Ascending aorta (tissue), 2 donors: ENCODE data around the gene RELL2. TPM values are rescaled to one million over a fixed set of nuclear protein-coding genes. Genes with fewer than 3 reads are reported as not detected.

Experiments used
- DNase-seq, 2 donors: peaks; one replicate each; pipeline ENCODE4 v3.0.0-alpha.2; 2019; ENCODE audit warnings: low spot score in 2 of 2
- H3K27ac ChIP-seq, 2 donors: fragments of 200-600 bp; sonication (generic); one replicate each; pipeline ENCODE4 v1.5.1; 2016 to 2017; ENCODE audit warnings: mild to moderate bottlenecking in 1 of 2
- H3K27me3 ChIP-seq: fragments of 200-600 bp; sonication (generic); one replicate; pipeline ENCODE4 v1.5.1; 2017
- H3K36me3 ChIP-seq, 2 donors: fragments of 200-600 bp; sonication (generic); one replicate each; pipeline ENCODE4 v1.5.1; 2016
- H3K4me1 ChIP-seq, 2 donors: fragments of 200-600 bp; sonication (generic); one replicate each; pipeline ENCODE4 v1.5.1; 2016 to 2017; ENCODE audit warnings: mild to moderate bottlenecking in 1 of 2
- H3K4me3 ChIP-seq, 2 donors: fragments of 200-600 bp; sonication (generic); one replicate each; pipeline ENCODE4 v1.5.1; 2016 to 2017; ENCODE audit warnings: mild to moderate bottlenecking in 1 of 2
- H3K9me3 ChIP-seq, 2 donors: fragments of 200-600 bp; sonication (generic); one replicate each; pipeline ENCODE4 v1.5.1; 2016
- intact Hi-C: fragments of 100-400 bp; cut with DNase I; formaldehyde crosslinking; loops from one replicate; pipeline ENCODE4 v1.15.1; 2023
- total RNA-seq: library from RNA; depleted of rRNA; stranded (reverse); fragments of >200 nt; gene quantifications from one replicate; pipeline ENCODE4 v1.1.0, GENCODE V29; 2016
- TF ChIP-seq, protein P1 (sequence below), 3 experiments: fragments of 200-600 bp in 2 of 3; fragments of 450-650 bp in 1 of 3; sonication (generic) in 2 of 3; IDR thresholded peaks; one replicate each; pipeline ENCODE4 v1.5.1; 2016 to 2019; ENCODE audit warnings: antibody characterized with exemption in 3 of 3, mild to moderate bottlenecking in 1 of 3, moderate library complexity in 1 of 3

RELL2 gene
- total RNA-seq, 1 donor from 2014 or later = 1.4 TPM

DNA sequence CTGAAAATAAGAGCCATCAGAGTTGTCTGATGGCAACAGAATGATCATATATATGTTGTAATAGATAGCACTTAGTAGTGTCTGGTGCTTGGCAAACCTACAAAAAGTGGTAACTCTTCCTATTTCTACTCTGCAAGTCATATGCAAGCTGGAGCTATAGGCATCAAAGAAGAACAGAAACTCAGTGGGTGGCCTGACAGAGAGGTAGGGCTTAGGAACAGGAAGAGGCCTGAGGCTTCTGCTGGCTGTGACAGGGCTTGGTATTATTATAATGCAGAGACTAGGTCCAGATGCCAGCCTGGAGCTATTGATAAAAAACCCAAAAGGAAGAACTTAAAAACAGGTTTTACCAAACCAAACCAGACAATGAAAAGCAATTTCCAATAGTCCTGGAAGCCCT is 13.6 kb upstream of the RELL2 start:
- Histone ChIP-seq H3K36me3 (peaks cover 61 to 75% of the 10 kb centered on the region in 2 donors), H3K4me1 (peaks cover 0 to 4% of the 10 kb centered on the region in 2 donors), H3K4me3 (no peak overlapping the region), H3K27ac (no peak overlapping the region), H3K9me3 (no peaks in the 10 kb centered on the region), H3K27me3 (no peaks in the 10 kb centered on the region)
- DNase-seq = no peak
- intact Hi-C loops = no loop called here
- TF ChIP-seq, protein P1, sequence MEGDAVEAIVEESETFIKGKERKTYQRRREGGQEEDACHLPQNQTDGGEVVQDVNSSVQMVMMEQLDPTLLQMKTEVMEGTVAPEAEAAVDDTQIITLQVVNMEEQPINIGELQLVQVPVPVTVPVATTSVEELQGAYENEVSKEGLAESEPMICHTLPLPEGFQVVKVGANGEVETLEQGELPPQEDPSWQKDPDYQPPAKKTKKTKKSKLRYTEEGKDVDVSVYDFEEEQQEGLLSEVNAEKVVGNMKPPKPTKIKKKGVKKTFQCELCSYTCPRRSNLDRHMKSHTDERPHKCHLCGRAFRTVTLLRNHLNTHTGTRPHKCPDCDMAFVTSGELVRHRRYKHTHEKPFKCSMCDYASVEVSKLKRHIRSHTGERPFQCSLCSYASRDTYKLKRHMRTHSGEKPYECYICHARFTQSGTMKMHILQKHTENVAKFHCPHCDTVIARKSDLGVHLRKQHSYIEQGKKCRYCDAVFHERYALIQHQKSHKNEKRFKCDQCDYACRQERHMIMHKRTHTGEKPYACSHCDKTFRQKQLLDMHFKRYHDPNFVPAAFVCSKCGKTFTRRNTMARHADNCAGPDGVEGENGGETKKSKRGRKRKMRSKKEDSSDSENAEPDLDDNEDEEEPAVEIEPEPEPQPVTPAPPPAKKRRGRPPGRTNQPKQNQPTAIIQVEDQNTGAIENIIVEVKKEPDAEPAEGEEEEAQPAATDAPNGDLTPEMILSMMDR (IDR thresholded peaks at IDR 0.05) = no peak

DNA sequence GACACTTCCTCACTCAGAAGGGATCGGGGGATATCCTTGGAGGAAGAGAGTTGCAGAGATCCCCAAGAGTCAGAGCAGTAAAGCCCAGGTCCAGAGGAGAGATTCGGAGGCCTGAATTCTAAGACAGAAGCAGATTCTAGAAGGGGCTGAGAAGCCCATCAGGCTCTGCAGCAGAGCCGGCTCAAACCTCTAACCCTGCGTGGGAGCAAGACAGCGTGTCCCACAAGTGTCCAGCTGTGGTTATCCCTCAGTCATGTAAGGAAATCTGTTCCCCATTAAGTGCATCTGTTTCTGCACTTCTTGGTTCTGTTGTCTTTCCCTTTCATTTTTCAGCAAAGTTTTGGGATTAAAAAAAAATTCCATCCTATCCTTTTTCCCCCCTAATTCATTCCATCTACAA is 13.2 kb upstream of the RELL2 start:
- Histone ChIP-seq H3K27me3 (no peaks in the 10 kb centered on the region), H3K4me3 (no peak overlapping the region), H3K36me3 (peaks cover 65 to 79% of the 10 kb centered on the region in 2 donors), H3K27ac (no peak overlapping the region), H3K4me1 (peaks cover 0 to 4% of the 10 kb centered on the region in 2 donors), H3K9me3 (no peaks in the 10 kb centered on the region)
- TF ChIP-seq, protein P1 (IDR thresholded peaks at IDR 0.05) = no peak
- intact Hi-C loops = no loop called here
- DNase-seq = no peak

DNA sequence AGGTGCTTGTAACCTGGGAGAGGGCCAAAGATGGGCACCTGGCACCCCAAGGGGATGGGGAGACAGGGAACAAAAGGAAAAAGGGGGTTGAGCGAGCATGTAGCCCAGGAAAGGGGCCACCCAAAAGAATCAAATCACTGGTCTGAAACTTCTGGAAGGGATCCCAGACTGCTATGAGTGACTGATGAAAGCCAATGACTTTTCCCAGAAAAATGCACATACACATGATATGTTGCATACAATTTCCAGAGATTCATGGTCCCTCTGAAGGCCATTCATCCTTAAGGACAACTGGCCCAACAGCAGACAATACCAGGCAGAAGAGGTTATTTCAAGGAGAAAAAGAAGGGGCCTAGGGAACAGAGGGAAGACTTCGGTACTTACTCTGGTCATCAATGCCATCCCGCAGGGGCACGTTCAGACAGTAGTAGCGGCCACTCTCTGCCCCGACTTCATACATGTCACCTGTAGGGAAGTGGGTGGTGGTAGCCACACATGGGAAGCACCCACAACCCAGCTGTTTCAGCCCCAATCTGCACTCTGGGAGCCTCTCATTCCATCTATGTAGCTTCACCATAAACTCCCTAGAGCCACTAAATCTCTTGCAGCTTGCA is 8.5 kb upstream of the RELL2 start:
- Histone ChIP-seq H3K9me3 (no peaks in the 10 kb centered on the region), H3K27me3 (no peaks in the 10 kb centered on the region), H3K4me3 (no peak overlapping the region), H3K4me1 (no peaks in the 10 kb centered on the region), H3K27ac (no peak overlapping the region), H3K36me3 (peaks cover 46 to 61% of the 10 kb centered on the region in 2 donors)
- TF ChIP-seq, protein P1 (IDR thresholded peaks at IDR 0.05) = no peak
- intact Hi-C loops = no loop called here
- peak in 1 of 2 donors; percentile 55 for DNase-seq

DNA sequence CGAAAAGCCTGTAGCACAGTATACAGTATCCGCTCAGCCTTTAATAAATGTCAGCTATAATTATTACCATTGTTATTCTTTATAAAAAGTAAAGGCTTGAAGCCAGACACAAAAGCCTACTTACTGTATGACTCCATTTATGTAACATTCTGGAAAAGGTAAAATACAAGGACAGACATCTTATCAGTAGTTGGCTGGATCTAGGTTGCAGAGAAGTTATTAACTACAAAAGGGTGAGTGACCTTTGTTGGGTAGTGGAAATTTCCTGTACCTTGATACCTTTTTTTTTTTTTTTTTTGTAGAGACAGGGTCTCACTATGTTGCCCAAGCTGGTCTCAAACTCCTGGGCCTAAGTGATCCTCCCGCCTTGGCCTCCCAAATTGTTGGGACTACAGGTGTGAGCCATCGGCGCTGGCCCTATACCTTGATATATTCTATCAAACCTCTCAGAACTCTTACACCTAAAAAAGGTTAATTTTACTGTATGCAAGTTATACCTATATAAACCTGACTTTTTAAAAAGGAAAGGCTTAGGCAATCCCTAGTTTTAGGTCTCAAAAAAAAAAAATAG is 6.1 kb upstream of the RELL2 start:
- Histone ChIP-seq H3K27me3 (no peaks in the 10 kb centered on the region), H3K27ac (no peak overlapping the region), H3K36me3 (peaks cover 38 to 39% of the 10 kb centered on the region in 2 donors), H3K4me1 (peaks cover under 1 to 11% of the 10 kb centered on the region in 2 donors), H3K4me3 (no peak overlapping the region), H3K9me3 (no peaks in the 10 kb centered on the region)
- intact Hi-C loops = no loop called here
- TF ChIP-seq, protein P1 (IDR thresholded peaks at IDR 0.05) = no peak
- DNase-seq = peak in 1 of 2 donors; percentile 52

DNA sequence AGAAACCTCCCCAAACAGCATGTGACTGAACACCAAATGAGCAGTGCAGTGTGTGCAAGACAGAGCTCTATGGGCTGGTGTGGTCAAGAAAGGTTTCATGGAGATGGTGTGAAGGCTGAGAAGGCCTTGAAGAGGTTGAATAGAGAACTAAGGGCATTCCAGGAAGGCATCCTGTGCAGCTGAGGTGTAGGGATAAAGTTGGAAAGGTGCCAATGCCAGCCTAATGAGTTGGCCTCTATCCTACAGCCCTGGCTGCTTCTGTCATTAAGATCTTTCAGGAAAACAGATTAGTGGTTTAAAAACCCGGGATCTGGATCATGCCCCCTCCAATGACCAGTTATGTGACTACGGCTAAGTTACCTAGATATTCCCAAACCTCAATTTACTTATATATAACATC is 4.1 kb upstream of the RELL2 start:
- Histone ChIP-seq H3K27ac (no peak overlapping the region), H3K9me3 (no peaks in the 10 kb centered on the region), H3K36me3 (peaks cover 19 to 22% of the 10 kb centered on the region in 2 donors), H3K4me3 (no peak overlapping the region), H3K27me3 (no peaks in the 10 kb centered on the region), H3K4me1 (peaks cover 9 to 17% of the 10 kb centered on the region in 2 donors)
- intact Hi-C loops = no loop called here
- DNase-seq = no peak
- TF ChIP-seq, protein P1 (IDR thresholded peaks at IDR 0.05) = no peak
